ENCODE results near the gene CALN1. TPM values are rescaled to one million over a fixed set of nuclear protein-coding genes. Genes with fewer than 3 reads are reported as not detected.

Gene CALN1
- total RNA-seq, 1 donor from 2014 or later: not detected

DNA sequence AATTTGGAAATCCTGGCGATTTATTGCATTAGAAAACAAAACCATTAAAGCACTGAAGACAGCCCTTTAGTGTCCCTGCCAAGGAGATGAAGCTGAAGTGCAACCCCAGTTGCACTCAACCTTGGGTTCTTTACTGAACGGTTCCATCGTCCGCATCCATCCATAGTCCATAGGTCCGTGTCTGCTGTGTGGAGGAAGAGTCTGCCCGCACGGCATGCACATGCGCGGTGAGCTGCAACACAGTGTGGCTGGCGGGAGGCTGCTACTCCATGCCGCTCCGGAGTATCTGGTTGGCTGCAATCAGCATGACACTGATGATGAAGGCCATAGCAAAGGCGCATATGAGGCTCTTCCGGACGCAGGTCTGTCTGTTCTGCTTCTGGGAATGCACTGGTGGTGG lies 624.6 kb downstream of the CALN1 start:
- H3K9me3 Mint-ChIP-seq (ENCODE audit: unreplicated experiment): peaks cover 29% of the 10 kb centered on the region
- Histone ChIP-seq H3K36me3 (ENCODE audit: insufficient read depth, low read length) (no peaks in the 10 kb centered on the region), H2AFZ (ENCODE audit: low read depth, low read length) (no peak overlapping the region), H3K27ac (ENCODE audit: low read depth, low read length) (no peak overlapping the region), H3K9me3 (ENCODE audit: insufficient read depth, low read depth, low read length) (peaks cover 16% of the 10 kb centered on the region), H3K4me2 (ENCODE audit: low read length) (no peak overlapping the region), H3K27me3 (ENCODE audit: insufficient read depth, low read length) (no peaks in the 10 kb centered on the region), H3K9ac (ENCODE audit: low read length) (no peak overlapping the region), H3K4me3 (ENCODE audit: insufficient read depth, low read depth, low read length) (no peak overlapping the region), H4K20me1 (ENCODE audit: insufficient read depth, low read length) (no peaks in the 10 kb centered on the region), H3K4me1 (ENCODE audit: insufficient read depth, low read length) (no peaks in the 10 kb centered on the region), H3K79me2 (ENCODE audit: insufficient read depth, low read length) (no peaks in the 10 kb centered on the region)
- no peak for FAIRE-seq
- TF ChIP-seq EZH2 (IDR thresholded peaks at IDR 0.05; ENCODE audit: insufficient read depth, low read length): no peak
- TF ChIP-seq, protein P1, sequence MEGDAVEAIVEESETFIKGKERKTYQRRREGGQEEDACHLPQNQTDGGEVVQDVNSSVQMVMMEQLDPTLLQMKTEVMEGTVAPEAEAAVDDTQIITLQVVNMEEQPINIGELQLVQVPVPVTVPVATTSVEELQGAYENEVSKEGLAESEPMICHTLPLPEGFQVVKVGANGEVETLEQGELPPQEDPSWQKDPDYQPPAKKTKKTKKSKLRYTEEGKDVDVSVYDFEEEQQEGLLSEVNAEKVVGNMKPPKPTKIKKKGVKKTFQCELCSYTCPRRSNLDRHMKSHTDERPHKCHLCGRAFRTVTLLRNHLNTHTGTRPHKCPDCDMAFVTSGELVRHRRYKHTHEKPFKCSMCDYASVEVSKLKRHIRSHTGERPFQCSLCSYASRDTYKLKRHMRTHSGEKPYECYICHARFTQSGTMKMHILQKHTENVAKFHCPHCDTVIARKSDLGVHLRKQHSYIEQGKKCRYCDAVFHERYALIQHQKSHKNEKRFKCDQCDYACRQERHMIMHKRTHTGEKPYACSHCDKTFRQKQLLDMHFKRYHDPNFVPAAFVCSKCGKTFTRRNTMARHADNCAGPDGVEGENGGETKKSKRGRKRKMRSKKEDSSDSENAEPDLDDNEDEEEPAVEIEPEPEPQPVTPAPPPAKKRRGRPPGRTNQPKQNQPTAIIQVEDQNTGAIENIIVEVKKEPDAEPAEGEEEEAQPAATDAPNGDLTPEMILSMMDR (IDR thresholded peaks at IDR 0.05; ENCODE audit: insufficient read depth, low read depth, low read length): no peak
- no peak overlapping the region for H3K4me3 Mint-ChIP-seq (ENCODE audit: unreplicated experiment)
- peaks cover 6% of the 10 kb centered on the region for H3K36me3 Mint-ChIP-seq (ENCODE audit: low read depth, unreplicated experiment)
- no peak for DNase-seq (ENCODE audit: low read depth)
- no peaks in the 10 kb centered on the region for H3K4me1 Mint-ChIP-seq (ENCODE audit: low read depth, unreplicated experiment)
- H3K27ac Mint-ChIP-seq (ENCODE audit: unreplicated experiment): no peak overlapping the region
- H3K27me3 Mint-ChIP-seq (ENCODE audit: low read depth, unreplicated experiment): peaks cover 2% of the 10 kb centered on the region

DNA sequence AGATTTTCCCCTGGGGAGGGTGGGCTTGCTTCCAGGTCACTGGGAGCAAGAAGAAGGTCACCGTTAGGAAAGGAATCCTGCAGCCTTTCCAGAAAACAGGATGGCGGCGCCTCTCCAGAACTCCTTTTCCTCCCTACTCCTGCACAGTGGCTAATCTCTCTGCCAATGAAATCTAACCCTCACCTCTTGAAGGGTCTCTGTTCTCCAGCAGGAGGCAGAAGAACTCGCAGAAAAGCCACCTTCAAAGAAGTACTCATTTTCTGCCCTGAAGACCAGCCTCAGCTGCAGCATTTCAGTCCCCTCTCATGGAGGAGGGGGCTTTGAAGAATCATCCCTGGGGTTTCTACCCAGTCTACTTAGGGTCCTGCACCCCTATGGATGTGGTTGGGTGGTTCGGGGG lies 626.9 kb downstream of the CALN1 start:
- Mint-ChIP-seq H3K9me3 (ENCODE audit: unreplicated experiment) (peaks cover 30% of the 10 kb centered on the region), H3K4me1 (ENCODE audit: low read depth, unreplicated experiment) (peaks cover 7% of the 10 kb centered on the region), H3K4me3 (ENCODE audit: unreplicated experiment) (no peak overlapping the region), H3K27ac (ENCODE audit: unreplicated experiment) (no peak overlapping the region), H3K27me3 (ENCODE audit: low read depth, unreplicated experiment) (peaks cover 2% of the 10 kb centered on the region), H3K36me3 (ENCODE audit: low read depth, unreplicated experiment) (peaks cover 6% of the 10 kb centered on the region)
- Histone ChIP-seq H3K4me1 (ENCODE audit: insufficient read depth, low read length) (no peaks in the 10 kb centered on the region), H3K27me3 (ENCODE audit: insufficient read depth, low read length) (no peaks in the 10 kb centered on the region), H3K36me3 (ENCODE audit: insufficient read depth, low read length) (no peaks in the 10 kb centered on the region), H2AFZ (ENCODE audit: low read depth, low read length) (no peak overlapping the region), H4K20me1 (ENCODE audit: insufficient read depth, low read length) (no peaks in the 10 kb centered on the region), H3K9me3 (ENCODE audit: insufficient read depth, low read depth, low read length) (peaks cover 16% of the 10 kb centered on the region), H3K4me3 (ENCODE audit: insufficient read depth, low read depth, low read length) (no peak overlapping the region), H3K27ac (ENCODE audit: low read depth, low read length) (no peak overlapping the region), H3K79me2 (ENCODE audit: insufficient read depth, low read length) (no peaks in the 10 kb centered on the region), H3K4me2 (ENCODE audit: low read length) (no peak overlapping the region), H3K9ac (ENCODE audit: low read length) (no peak overlapping the region)
- no peak for FAIRE-seq
- no peak for TF ChIP-seq EZH2 (IDR thresholded peaks at IDR 0.05; ENCODE audit: insufficient read depth, low read length)
- TF ChIP-seq, protein P1 (IDR thresholded peaks at IDR 0.05; ENCODE audit: insufficient read depth, low read depth, low read length): no peak
- DNase-seq (ENCODE audit: low read depth): no peak

DNA sequence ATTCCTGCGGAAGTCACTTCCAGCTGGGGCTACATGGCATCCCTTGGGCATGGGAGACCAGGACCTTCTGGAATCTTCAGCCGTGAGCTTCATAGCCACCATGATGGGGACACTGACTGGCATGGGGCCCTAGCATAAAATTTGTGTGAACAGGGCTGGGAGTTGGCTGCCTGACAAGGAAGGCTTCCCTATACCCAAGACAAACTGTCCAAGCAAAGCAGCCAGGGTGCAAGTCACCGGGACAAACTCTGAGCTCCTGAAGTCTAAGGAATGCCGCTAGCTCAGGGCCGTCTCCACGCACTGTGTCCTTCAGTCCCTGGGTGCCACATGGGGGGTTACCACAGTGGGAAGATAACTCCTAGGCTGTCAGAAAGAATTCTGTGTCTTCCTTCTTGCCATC lies 627.4 kb downstream of the CALN1 start:
- FAIRE-seq: no peak
- H3K9me3 Mint-ChIP-seq (ENCODE audit: unreplicated experiment): peaks cover 30% of the 10 kb centered on the region

More for the DNA sequence above, 627.4 kb downstream of the CALN1 start:
- peaks cover 16% of the 10 kb centered on the region for H3K9me3 ChIP-seq (ENCODE audit: insufficient read depth, low read depth, low read length)
- DNase-seq (ENCODE audit: low read depth): no peak
- Mint-ChIP-seq H3K4me1 (ENCODE audit: low read depth, unreplicated experiment) (peaks cover 7% of the 10 kb centered on the region), H3K27me3 (ENCODE audit: low read depth, unreplicated experiment) (peaks cover 2% of the 10 kb centered on the region), H3K4me3 (ENCODE audit: unreplicated experiment) (no peak overlapping the region), H3K36me3 (ENCODE audit: low read depth, unreplicated experiment) (peaks cover 5% of the 10 kb centered on the region), H3K27ac (ENCODE audit: unreplicated experiment) (no peak overlapping the region)
- no peaks in the 10 kb centered on the region for H3K79me2 ChIP-seq (ENCODE audit: insufficient read depth, low read length)
- H3K27me3 ChIP-seq (ENCODE audit: insufficient read depth, low read length): no peaks in the 10 kb centered on the region
- no peaks in the 10 kb centered on the region for H3K36me3 ChIP-seq (ENCODE audit: insufficient read depth, low read length)
- H4K20me1 ChIP-seq (ENCODE audit: insufficient read depth, low read length): no peaks in the 10 kb centered on the region
- no peak overlapping the region for H3K27ac ChIP-seq (ENCODE audit: low read depth, low read length)
- H3K4me1 ChIP-seq (ENCODE audit: insufficient read depth, low read length): no peaks in the 10 kb centered on the region
- H3K9ac ChIP-seq (ENCODE audit: low read length): no peak overlapping the region
- H2AFZ ChIP-seq (ENCODE audit: low read depth, low read length): no peak overlapping the region
- TF ChIP-seq EZH2 (IDR thresholded peaks at IDR 0.05; ENCODE audit: insufficient read depth, low read length): no peak
- TF ChIP-seq, protein P1 (IDR thresholded peaks at IDR 0.05; ENCODE audit: insufficient read depth, low read depth, low read length): no peak
- H3K4me3 ChIP-seq (ENCODE audit: insufficient read depth, low read depth, low read length): no peak overlapping the region
- H3K4me2 ChIP-seq (ENCODE audit: low read length): no peak overlapping the region

Data from astrocyte (in vitro differentiated cells and primary cell).